Endothelial cell (in vitro differentiated cells): Measurements from ENCODE around the gene DNAH6. TPM values are rescaled to one million over a fixed set of nuclear protein-coding genes. Genes with fewer than 3 reads are reported as not detected.

Experiments
- DNase-seq: peaks from one replicate; pipeline ENCODE4 v3.0.0; 2021; ENCODE audit warnings: low spot score
- H3K27ac Mint-ChIP-seq: one replicate; pipeline ENCODE4 v1.8.0; 2021; ENCODE audit warnings: mixed read lengths, inconsistent platforms; ENCODE audit not compliant: unreplicated experiment
- H3K27me3 Mint-ChIP-seq: one replicate; pipeline ENCODE4 v1.8.0; 2021; ENCODE audit warnings: mild to moderate bottlenecking, moderate library complexity, mixed read lengths, inconsistent platforms; ENCODE audit not compliant: unreplicated experiment
- H3K36me3 Mint-ChIP-seq: one replicate; pipeline ENCODE4 v1.8.0; 2021; ENCODE audit warnings: mild to moderate bottlenecking, low read depth, mixed read lengths, inconsistent platforms; ENCODE audit not compliant: unreplicated experiment
- H3K4me1 Mint-ChIP-seq: one replicate; pipeline ENCODE4 v1.8.0; 2021; ENCODE audit warnings: mild to moderate bottlenecking, mixed read lengths, inconsistent platforms; ENCODE audit not compliant: unreplicated experiment
- H3K4me3 Mint-ChIP-seq: one replicate; pipeline ENCODE4 v1.8.0; 2021; ENCODE audit warnings: mild to moderate bottlenecking, mixed read lengths, inconsistent platforms; ENCODE audit not compliant: unreplicated experiment
- H3K9me3 Mint-ChIP-seq: one replicate; pipeline ENCODE4 v1.8.0; 2021; ENCODE audit warnings: mixed read lengths, inconsistent platforms; ENCODE audit not compliant: unreplicated experiment
- total RNA-seq: library from RNA; stranded (reverse); fragmentation: NEBNext Ultra II Directional; extraction: Animal tissue kit (Norgen Biotek cat#: 25700); gene quantifications from one replicate; pipeline ENCODE4 v1.2.1, GENCODE V29; 2021; ENCODE audit not compliant: unreplicated experiment
- TF ChIP-seq, protein P1 (sequence below): fragments of 200-600 bp; sonication (generic); IDR thresholded peaks from one replicate; pipeline ENCODE4 v1.5.0; 2021; ENCODE audit warnings: antibody characterized with exemption; ENCODE audit not compliant: unreplicated experiment

Gene DNAH6
- total RNA-seq, 1 donor from 2014 or later = 7.8 TPM

DNA sequence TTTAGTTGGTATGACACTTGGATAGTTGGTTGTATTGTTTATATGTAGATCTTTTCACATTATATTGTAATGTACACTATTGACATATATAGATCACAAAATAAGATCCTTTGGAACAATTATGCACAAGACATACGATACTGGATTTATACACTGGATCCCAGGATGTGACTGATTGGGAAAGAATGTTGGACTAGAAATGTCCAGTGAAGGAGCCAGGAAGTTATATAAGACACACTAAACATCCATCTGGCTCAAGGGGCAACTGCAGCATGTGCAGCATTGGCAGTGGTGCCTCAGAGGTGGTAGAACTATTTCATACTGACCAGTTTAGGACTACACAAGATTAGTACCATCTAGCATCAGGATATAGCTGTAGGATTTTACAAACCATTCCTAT is 259.7 kb downstream of the DNAH6 start:
- H3K27ac Mint-ChIP-seq = no peak overlapping the region
- peaks cover 4% of the 10 kb centered on the region for H3K9me3 Mint-ChIP-seq
- H3K4me3 Mint-ChIP-seq = no peak overlapping the region
- no peaks in the 10 kb centered on the region for H3K36me3 Mint-ChIP-seq
- no peaks in the 10 kb centered on the region for H3K4me1 Mint-ChIP-seq
- H3K27me3 Mint-ChIP-seq = no peaks in the 10 kb centered on the region
- DNase-seq = no peak
- TF ChIP-seq, protein P1, sequence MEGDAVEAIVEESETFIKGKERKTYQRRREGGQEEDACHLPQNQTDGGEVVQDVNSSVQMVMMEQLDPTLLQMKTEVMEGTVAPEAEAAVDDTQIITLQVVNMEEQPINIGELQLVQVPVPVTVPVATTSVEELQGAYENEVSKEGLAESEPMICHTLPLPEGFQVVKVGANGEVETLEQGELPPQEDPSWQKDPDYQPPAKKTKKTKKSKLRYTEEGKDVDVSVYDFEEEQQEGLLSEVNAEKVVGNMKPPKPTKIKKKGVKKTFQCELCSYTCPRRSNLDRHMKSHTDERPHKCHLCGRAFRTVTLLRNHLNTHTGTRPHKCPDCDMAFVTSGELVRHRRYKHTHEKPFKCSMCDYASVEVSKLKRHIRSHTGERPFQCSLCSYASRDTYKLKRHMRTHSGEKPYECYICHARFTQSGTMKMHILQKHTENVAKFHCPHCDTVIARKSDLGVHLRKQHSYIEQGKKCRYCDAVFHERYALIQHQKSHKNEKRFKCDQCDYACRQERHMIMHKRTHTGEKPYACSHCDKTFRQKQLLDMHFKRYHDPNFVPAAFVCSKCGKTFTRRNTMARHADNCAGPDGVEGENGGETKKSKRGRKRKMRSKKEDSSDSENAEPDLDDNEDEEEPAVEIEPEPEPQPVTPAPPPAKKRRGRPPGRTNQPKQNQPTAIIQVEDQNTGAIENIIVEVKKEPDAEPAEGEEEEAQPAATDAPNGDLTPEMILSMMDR = no peak

DNA sequence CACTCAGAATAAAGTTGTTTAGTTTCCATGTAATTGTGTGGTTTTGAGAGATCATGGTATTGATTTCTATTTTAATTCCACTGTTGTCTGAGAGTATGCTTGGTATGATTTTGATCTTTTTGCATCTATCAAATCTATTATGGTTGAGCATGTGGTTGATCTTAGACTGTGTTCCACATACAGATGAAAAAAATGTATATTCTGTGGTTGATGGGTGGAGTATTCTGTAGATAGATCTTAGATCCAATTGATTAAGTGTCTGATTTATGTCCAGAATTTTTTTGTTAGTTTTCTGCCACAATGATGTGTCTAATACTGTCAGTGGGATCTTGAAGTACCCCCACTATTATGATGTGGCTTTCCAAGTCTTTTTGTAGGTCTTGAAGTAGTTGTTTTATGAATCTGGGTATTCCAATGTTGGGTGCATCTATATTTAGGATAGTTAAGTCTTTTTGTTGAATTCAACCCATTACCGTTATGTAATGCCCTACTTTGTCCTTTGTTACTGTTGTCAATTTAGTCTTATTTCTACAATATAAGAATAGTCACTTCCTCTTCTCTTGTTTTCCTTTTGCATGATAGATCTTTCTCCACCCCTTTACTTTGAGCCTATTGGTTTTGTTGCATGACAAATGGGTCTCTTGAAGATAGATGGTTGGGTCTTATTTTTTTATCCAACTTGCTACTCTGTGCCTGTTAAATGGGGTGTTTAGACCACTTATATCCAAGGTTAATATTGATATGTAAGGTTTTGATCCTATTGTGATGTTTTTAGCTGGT is 262.8 kb downstream of the DNAH6 start:
- no peaks in the 10 kb centered on the region for H3K4me1 Mint-ChIP-seq
- H3K36me3 Mint-ChIP-seq = no peaks in the 10 kb centered on the region
- no peaks in the 10 kb centered on the region for H3K27me3 Mint-ChIP-seq
- no peak for DNase-seq
- TF ChIP-seq, protein P1 = no peak
- no peak overlapping the region for H3K27ac Mint-ChIP-seq
- peaks cover 4% of the 10 kb centered on the region for H3K9me3 Mint-ChIP-seq
- H3K4me3 Mint-ChIP-seq = no peak overlapping the region

DNA sequence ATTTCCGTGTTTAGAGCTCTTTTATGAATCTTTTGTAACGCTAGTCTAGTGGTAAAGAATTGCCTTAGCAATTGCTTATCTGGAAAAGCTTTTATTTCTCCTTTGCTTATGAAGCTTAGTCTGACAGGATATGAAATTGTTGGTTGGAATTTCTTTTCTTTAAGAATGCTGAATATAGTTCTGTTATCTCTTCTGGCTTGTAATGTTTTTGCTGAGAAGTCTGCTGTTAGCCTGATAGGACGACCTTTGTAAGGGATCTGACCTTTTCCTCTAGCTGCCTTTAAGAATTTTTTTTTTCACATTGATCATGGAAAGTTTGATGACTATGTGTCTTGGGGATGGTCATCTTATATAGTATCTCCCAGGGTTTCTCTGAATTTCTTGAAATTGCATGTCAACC is 263.5 kb downstream of the DNAH6 start:
- Mint-ChIP-seq H3K9me3 (peaks cover 3% of the 10 kb centered on the region), H3K4me3 (no peak overlapping the region), H3K27me3 (no peaks in the 10 kb centered on the region), H3K4me1 (no peaks in the 10 kb centered on the region), H3K36me3 (no peaks in the 10 kb centered on the region), H3K27ac (no peak overlapping the region)
- TF ChIP-seq, protein P1 = no peak
- no peak for DNase-seq

DNA sequence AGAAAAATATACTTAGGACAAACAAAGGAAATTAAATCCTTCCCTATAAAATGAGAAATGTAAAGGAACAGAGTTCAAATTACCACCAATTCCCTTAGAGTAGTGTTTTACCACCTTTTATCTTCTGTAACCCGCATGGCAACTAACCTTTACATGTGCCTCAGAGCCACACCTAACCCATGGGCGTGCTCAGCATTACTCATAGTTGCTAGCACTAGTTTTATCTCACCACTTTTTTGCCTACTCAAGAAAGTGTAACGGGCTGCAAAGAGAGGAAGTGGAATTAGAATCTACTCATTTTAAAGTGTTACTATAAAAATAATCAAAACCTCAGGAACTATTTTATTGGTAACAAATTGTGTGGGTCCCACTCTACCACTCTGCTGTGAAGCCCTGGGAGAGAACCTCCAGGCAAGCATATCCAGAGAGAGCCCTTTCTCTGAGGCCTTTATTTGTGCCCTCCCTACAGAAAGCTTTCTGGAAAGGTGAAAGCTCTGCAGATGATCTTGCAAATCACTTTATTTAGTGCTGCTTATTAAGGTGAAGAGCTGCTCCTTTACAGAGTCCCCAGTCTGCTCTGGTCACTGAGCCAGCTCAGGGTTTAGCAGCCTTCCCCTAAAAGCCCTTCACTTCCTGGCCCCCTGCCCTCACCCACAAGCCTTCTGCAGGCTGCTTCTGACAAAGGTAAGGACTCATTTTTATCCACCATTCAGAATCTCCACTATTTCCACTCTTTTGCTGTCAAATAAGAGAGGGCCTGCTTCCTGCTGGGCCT is 265.8 kb downstream of the DNAH6 start:
- no peak overlapping the region for H3K4me3 Mint-ChIP-seq
- no peak overlapping the region for H3K27ac Mint-ChIP-seq
- H3K27me3 Mint-ChIP-seq = no peaks in the 10 kb centered on the region
- H3K36me3 Mint-ChIP-seq = no peaks in the 10 kb centered on the region
- H3K4me1 Mint-ChIP-seq = no peaks in the 10 kb centered on the region
- TF ChIP-seq, protein P1 = no peak
- no peaks in the 10 kb centered on the region for H3K9me3 Mint-ChIP-seq
- no peak for DNase-seq
